ENCODE measurements around the gene ZNF423. TPM values are rescaled to one million over a fixed set of nuclear protein-coding genes. Genes with fewer than 3 reads are reported as not detected.

Gene ZNF423
- total and polyA plus RNA-seq, 2 experiments from 2014 or later = 14.9 to 41.8 TPM

- H3K9me2 ChIP-seq (ENCODE audit: insufficient read depth) = no peaks in the 10 kb centered on the region
- peak overlapping the region; percentile 29; the same call in 1 of the 2 replicates for H3K4me2 ChIP-seq
- H3K4me1 Mint-ChIP-seq = peaks cover 51% of the 10 kb centered on the region
- TF ChIP-seq POLR2AphosphoS5 (IDR thresholded peaks at IDR 0.05; ENCODE audit: low read depth) (no peak), EZH2 (IDR thresholded peaks at IDR 0.05; ENCODE audit: low read depth, unreplicated experiment) (no peak), ZNF331 (CRISPR knock-in tag; IDR thresholded peaks at IDR 0.05; ENCODE audit: low read depth) (no peak), EZH2phosphoT487 (IDR thresholded peaks at IDR 0.05; ENCODE audit: unreplicated experiment) (no peak), REST (IDR thresholded peaks at IDR 0.05; ENCODE audit: unreplicated experiment) (no peak)
- peak overlapping the region; percentile 60 for H3K27ac ChIP-seq (ENCODE audit: low read depth)
- H3K4me3 ChIP-seq = no peak overlapping the region
- peaks cover 21% of the 10 kb centered on the region for H3K27me3 Mint-ChIP-seq (ENCODE audit: insufficient read depth, low read depth, poor library complexity)
- H4K20me1 ChIP-seq (replicated peaks; ENCODE audit: insufficient read depth) = no peaks in the 10 kb centered on the region; the same call in 1 of the 2 replicates
- H3K27ac Mint-ChIP-seq = peak overlapping the region; percentile 53; the same call in 1 of the 2 replicates
- ATAC-seq = no peak
- H2AFZ ChIP-seq = no peak overlapping the region
- no peaks in the 10 kb centered on the region; the same call in 1 of the 2 replicates for H3K79me2 ChIP-seq (replicated peaks; ENCODE audit: insufficient read depth)
- peaks cover 32% of the 10 kb centered on the region for H3K4me1 ChIP-seq (ENCODE audit: insufficient read depth)
- H3K9me3 Mint-ChIP-seq = peaks cover 2% of the 10 kb centered on the region; the same call in 1 of the 3 replicates
- H3F3A ChIP-seq (replicated peaks; ENCODE audit: low read depth) = no peaks in the 10 kb centered on the region
- peaks cover 34% of the 10 kb centered on the region for H3K36me3 Mint-ChIP-seq (ENCODE audit: low read depth)
- H3K27me3 ChIP-seq (ENCODE audit: insufficient read depth) = no peaks in the 10 kb centered on the region
- no peaks in the 10 kb centered on the region for H3K36me3 ChIP-seq (ENCODE audit: insufficient read depth)
- H3K4me3 Mint-ChIP-seq = peak overlapping the region; percentile 2; the same call in 1 of the 3 replicates
- no peak for DNase-seq (ENCODE audit: low spot score)
Observed at GRCh38 chr16:49638673-49639610, 217.0 kb downstream of the ZNF423 start.

- peaks cover 34% of the 10 kb centered on the region for H3K36me3 Mint-ChIP-seq (ENCODE audit: low read depth)
- TF ChIP-seq EZH2 (IDR thresholded peaks at IDR 0.05; ENCODE audit: low read depth, unreplicated experiment) = no peak
- TF ChIP-seq REST (IDR thresholded peaks at IDR 0.05; ENCODE audit: unreplicated experiment) = no peak
- no peak for TF ChIP-seq CTCF (conservative IDR thresholded peaks at IDR 0.05; ENCODE audit: low read depth in 2 of 2)
- TF ChIP-seq STAT1 (IDR thresholded peaks at IDR 0.05; ENCODE audit: unreplicated experiment) = no peak
- TF ChIP-seq POLR2AphosphoS5 (IDR thresholded peaks at IDR 0.05; ENCODE audit: low read depth) = no peak
- no peak for TF ChIP-seq JUNB (IDR thresholded peaks at IDR 0.05; ENCODE audit: unreplicated experiment)
Observed at GRCh38 chr16:49637933-49638672, 217.8 kb downstream of the ZNF423 start.

More at GRCh38 chr16:49637933-49638672, 217.8 kb downstream of the ZNF423 start:
- Histone ChIP-seq H2AFZ (no peak overlapping the region), H3K4me3 (no peak overlapping the region), H3K27me3 (ENCODE audit: insufficient read depth) (no peaks in the 10 kb centered on the region), H3K27ac (ENCODE audit: low read depth) (no peak overlapping the region), H3K9me2 (ENCODE audit: insufficient read depth) (no peaks in the 10 kb centered on the region), H3K4me2 (no peak overlapping the region), H3K79me2 (replicated peaks; ENCODE audit: insufficient read depth) (no peaks in the 10 kb centered on the region), H3K4me1 (ENCODE audit: insufficient read depth) (peaks cover 27% of the 10 kb centered on the region), H4K20me1 (replicated peaks; ENCODE audit: insufficient read depth) (no peaks in the 10 kb centered on the region; the same call in 1 of the 2 replicates), H3F3A (replicated peaks; ENCODE audit: low read depth) (no peaks in the 10 kb centered on the region), H3K36me3 (ENCODE audit: insufficient read depth) (no peaks in the 10 kb centered on the region)
- Mint-ChIP-seq H3K27ac (no peak overlapping the region), H3K9me3 (peaks cover 2% of the 10 kb centered on the region; the same call in 1 of the 3 replicates), H3K27me3 (ENCODE audit: insufficient read depth, low read depth, poor library complexity) (peaks cover 21% of the 10 kb centered on the region), H3K4me1 (peaks cover 46% of the 10 kb centered on the region), H3K4me3 (no peak overlapping the region)
- no peak for ATAC-seq
- DNase-seq (ENCODE audit: low spot score) = no peak
